Neutrophil (primary cell): Measurements from ENCODE around the gene FASTKD3.

Experiments
- H3K27ac ChIP-seq: fragments of 200-600 bp; sonication (generic); 2 replicates; pipeline ENCODE4 v1.5.1; 2016; ENCODE audit warnings: mild to moderate bottlenecking, moderate library complexity
- H3K27me3 ChIP-seq: fragments of 200-600 bp; sonication (generic); 2 replicates; pipeline ENCODE4 v1.6.0; 2016; ENCODE audit warnings: mild to moderate bottlenecking
- H3K36me3 ChIP-seq: fragments of 200-600 bp; sonication (generic); 2 replicates; pipeline ENCODE4 v1.5.1; 2017
- H3K4me1 ChIP-seq, 2 experiments: fragments of 200-600 bp in 1 of 2; sonication (generic) in 1 of 2; 1 replicate in 1 of 2; 2 replicates in 1 of 2; pipeline versions ENCODE4 v1.5.1 to v1.6.1; 2013 to 2016; ENCODE audit warnings: low read depth in 1 of 2, low read length in 1 of 2, mild to moderate bottlenecking in 1 of 2, moderate library complexity in 1 of 2; ENCODE audit not compliant: control insufficient read depth in 1 of 2, insufficient read depth in 1 of 2
- H3K4me3 ChIP-seq, 2 experiments: fragments of 200-600 bp in 1 of 2; sonication (generic) in 1 of 2; 1 replicate in 1 of 2; 2 replicates in 1 of 2; pipeline ENCODE4 v1.5.1; 2013 to 2016; ENCODE audit warnings: low read depth in 1 of 2, low read length in 1 of 2, mild to moderate bottlenecking in 1 of 2, moderate library complexity in 1 of 2
- H3K9me3 ChIP-seq: fragments of 200-600 bp; sonication (generic); 2 replicates; pipeline ENCODE4 v1.5.1; 2016
- CTCF ChIP-seq: fragments of 200-600 bp; sonication (generic); IDR thresholded peaks from 2 replicates; pipeline ENCODE4 v1.5.1; 2016; ENCODE audit warnings: antibody characterized with exemption

Gene FASTKD3

GRCh38 chr5:7814816-7815215 lies 54.0 kb downstream of the FASTKD3 start:
- Histone ChIP-seq H3K9me3 (no peaks in the 10 kb centered on the region), H3K27me3 (no peaks in the 10 kb centered on the region), H3K4me3 (no peak overlapping the region), H3K36me3 (no peaks in the 10 kb centered on the region), H3K27ac (no peak overlapping the region), H3K4me1 (peaks cover 11 to 20% of the 10 kb centered on the region in 2 experiments)
- TF ChIP-seq CTCF: no peak

GRCh38 chr5:7813576-7813975 lies 55.3 kb downstream of the FASTKD3 start:
- Histone ChIP-seq H3K9me3 (no peaks in the 10 kb centered on the region), H3K4me1 (peaks cover 11 to 20% of the 10 kb centered on the region in 2 experiments), H3K4me3 (no peak overlapping the region), H3K36me3 (no peaks in the 10 kb centered on the region), H3K27ac (no peak overlapping the region), H3K27me3 (no peaks in the 10 kb centered on the region)
- no peak for TF ChIP-seq CTCF

- Histone ChIP-seq H3K9me3 (no peaks in the 10 kb centered on the region), H3K4me3 (no peak overlapping the region), H3K4me1 (peaks cover 11 to 20% of the 10 kb centered on the region in 2 experiments), H3K36me3 (no peaks in the 10 kb centered on the region), H3K27ac (no peak overlapping the region), H3K27me3 (no peaks in the 10 kb centered on the region)
- TF ChIP-seq CTCF: no peak
Measured at GRCh38 chr5:7813007-7813406, 55.8 kb downstream of the FASTKD3 start.

GRCh38 chr5:7811715-7812114 lies 57.1 kb downstream of the FASTKD3 start:
- no peak overlapping the region for H3K27ac ChIP-seq
- H3K4me3 ChIP-seq: no peak overlapping the region
- H3K9me3 ChIP-seq: no peaks in the 10 kb centered on the region
- no peaks in the 10 kb centered on the region for H3K27me3 ChIP-seq
- H3K36me3 ChIP-seq: no peaks in the 10 kb centered on the region
- TF ChIP-seq CTCF: no peak
- peaks cover 11 to 20% of the 10 kb centered on the region in 2 experiments for H3K4me1 ChIP-seq
